Measurements from ENCODE around the gene TMEM147.

TMEM147 gene, protein sequence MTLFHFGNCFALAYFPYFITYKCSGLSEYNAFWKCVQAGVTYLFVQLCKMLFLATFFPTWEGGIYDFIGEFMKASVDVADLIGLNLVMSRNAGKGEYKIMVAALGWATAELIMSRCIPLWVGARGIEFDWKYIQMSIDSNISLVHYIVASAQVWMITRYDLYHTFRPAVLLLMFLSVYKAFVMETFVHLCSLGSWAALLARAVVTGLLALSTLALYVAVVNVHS

DNA sequence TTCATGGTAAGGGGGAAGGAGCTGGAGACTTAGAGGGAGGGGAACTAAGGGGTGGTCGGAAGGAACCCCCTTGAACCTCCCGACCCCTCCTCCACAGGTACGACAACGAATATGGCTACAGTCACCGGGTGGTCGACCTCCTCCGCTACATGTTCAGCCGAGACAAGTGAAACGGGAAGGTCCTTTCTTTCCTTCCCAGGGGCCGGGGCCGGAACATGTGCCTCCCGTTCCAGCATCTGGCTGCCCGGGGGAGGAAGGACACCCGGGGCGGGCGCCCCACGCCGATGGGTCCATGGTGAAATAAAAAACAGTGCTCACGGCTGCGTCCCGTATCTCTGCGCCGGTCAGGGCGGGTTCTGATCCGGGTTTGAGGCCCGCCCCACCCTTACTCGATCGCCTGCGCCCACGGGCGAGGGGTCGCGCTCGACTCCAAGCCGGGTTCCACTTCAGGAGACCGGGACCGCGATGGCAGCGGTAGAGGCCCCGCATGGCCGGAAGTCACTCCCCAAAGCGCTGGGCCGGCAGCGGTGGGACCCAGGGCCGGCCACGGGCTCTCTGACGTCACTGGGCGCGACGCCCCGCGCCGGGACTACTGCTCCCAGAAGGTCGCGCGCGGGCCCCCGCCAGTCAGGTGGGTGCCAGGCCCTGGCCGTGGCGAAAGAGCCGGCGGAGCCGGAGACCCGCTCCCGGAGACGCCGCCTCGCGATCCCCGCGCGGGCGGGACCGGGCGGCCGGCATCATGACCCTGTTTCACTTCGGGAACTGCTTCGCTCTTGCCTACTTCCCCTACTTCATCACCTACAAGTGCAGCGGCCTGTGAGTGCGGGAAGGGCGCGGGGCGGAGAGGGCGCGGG, at the start of gene TMEM147:
Gene TMEM147, plus strand, starts transcription at position 626 of the 854 bp plus-strand sequence. Its CDS starts 114 bp downstream, at position 740.
- DNase-seq (ENCODE audit: extremely low read depth, low read depth): peak; percentile 38
- TF ChIP-seq, protein P1, sequence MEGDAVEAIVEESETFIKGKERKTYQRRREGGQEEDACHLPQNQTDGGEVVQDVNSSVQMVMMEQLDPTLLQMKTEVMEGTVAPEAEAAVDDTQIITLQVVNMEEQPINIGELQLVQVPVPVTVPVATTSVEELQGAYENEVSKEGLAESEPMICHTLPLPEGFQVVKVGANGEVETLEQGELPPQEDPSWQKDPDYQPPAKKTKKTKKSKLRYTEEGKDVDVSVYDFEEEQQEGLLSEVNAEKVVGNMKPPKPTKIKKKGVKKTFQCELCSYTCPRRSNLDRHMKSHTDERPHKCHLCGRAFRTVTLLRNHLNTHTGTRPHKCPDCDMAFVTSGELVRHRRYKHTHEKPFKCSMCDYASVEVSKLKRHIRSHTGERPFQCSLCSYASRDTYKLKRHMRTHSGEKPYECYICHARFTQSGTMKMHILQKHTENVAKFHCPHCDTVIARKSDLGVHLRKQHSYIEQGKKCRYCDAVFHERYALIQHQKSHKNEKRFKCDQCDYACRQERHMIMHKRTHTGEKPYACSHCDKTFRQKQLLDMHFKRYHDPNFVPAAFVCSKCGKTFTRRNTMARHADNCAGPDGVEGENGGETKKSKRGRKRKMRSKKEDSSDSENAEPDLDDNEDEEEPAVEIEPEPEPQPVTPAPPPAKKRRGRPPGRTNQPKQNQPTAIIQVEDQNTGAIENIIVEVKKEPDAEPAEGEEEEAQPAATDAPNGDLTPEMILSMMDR (IDR thresholded peaks at IDR 0.05; ENCODE audit: low read depth, low read length, missing control alignments): no peak
- peak within 1 kb of the TSS; percentile 96 for H3K4me3 ChIP-seq (replicated peaks; ENCODE audit: low read depth, low read length)

DNA sequence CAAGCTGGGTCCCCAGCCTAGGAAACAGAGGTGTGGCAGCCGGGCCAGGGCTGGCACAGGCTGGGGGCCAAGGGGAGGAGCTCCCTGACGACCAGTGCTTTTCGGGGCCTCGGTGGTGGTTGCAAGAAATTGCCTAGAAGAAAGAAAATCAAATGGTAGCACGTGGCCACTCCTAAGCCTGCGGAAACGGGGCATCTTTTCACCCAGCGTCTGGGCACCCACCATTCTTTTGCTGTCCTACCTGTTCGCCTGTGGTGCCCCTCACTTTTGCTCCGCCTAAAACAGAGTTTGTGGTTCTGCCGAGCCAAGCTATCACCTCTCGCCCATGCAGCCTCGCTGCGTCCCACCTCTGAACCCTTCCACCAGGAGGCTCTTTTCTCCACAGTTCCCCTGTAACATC, 48.0 kb upstream of the TMEM147 start:
- no peak for DNase-seq (ENCODE audit: extremely low read depth, low read depth)
- TF ChIP-seq, protein P1 (IDR thresholded peaks at IDR 0.05; ENCODE audit: low read depth, low read length, missing control alignments): no peak
- H3K4me3 ChIP-seq (replicated peaks; ENCODE audit: low read depth, low read length): no peak overlapping the region

DNA sequence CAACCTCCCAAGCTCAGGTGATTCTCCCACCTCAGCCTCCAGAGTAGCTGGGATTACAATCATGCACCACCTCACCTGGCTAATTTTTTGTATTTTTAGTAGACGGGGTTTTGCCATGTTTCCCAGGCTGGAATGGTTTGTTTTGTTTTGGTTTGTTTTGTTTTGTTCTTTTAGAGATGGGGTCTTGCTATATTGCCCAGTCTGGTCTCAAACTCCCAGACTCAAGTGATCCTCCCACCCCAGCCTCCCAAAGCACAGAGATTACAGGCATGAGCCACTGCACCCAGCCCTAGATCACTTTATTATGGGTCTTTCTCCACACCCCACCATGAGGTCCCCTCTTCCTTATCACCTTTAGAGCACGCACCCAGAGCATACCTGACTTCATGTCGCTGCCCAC, 47.2 kb upstream of the TMEM147 start:
- TF ChIP-seq, protein P1 (IDR thresholded peaks at IDR 0.05; ENCODE audit: low read depth, low read length, missing control alignments): no peak
- no peak for DNase-seq (ENCODE audit: extremely low read depth, low read depth)
- H3K4me3 ChIP-seq (replicated peaks; ENCODE audit: low read depth, low read length): no peak overlapping the region

DNA sequence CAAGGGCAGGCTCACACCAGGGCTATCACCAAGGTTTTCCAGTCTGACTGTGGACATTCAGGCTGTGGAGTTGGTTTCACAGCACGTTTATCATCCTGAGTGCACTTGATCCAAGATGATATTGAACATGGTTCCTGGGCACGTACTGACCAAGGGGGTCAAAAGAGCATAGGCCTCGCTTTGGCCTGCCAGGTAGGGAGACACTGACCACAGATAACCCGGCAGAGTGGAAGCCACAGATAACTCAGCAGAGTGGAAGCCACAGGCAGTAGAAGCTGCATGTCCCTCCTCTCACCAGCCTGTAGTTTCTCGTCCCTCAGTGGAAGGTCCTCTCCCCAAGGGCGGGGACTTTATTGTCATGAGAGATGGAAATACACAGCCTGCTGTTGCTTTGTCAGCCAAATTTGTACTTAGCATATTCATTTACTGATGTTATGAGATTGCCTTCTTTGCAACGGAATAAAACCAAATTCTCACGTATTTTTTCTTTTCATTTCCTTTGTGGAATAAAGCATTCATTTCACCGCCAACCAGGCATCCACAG, 46.4 kb upstream of the TMEM147 start:
- TF ChIP-seq, protein P1 (IDR thresholded peaks at IDR 0.05; ENCODE audit: low read depth, low read length, missing control alignments): no peak
- no peak for DNase-seq (ENCODE audit: extremely low read depth, low read depth)

DNA sequence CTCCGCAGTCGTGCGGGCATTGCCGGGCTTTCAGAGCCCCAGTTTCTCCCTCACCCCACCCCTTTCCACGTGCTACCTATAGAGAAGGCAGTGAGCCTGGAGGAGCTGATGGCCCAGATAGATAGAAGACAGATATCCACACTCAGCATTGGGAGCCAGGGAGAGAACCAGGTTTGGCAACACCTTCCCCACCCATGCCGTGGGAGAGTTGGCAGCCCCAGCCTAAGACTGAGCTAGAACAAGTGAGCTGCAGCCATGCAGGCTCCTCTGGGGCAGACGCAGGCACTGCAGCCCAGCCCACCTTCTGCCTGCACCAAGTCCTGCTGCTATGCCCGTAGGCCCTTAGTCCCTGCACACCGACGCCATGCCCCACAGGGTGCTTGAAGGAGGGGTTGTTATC, 44.8 kb upstream of the TMEM147 start:
- H3K4me3 ChIP-seq (replicated peaks; ENCODE audit: low read depth, low read length): no peak overlapping the region
- TF ChIP-seq, protein P1 (IDR thresholded peaks at IDR 0.05; ENCODE audit: low read depth, low read length, missing control alignments): no peak
- no peak for DNase-seq (ENCODE audit: extremely low read depth, low read depth)

More for the DNA sequence above, 46.4 kb upstream of the TMEM147 start:
- no peak overlapping the region for H3K4me3 ChIP-seq (replicated peaks; ENCODE audit: low read depth, low read length)

DNA sequence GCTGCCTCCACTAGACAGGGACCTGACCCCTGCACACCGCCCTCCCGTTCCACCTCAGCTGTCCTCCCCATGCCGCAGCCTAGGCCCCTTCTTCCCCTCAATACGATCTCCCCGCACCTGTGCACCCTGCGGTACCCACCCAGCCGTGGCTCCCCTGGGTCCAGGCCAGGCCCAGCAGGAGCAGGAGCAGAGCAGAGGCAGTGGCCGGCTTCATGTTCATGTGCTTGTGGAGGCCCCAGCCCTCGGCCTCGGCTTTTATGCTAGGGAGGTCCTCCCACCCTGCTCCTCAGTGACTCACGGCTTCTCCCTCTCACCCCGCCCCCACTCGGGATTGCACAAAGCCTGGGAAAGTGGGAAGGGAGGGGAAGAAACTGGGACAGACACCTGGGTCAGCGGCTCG, 43.7 kb upstream of the TMEM147 start:
- TF ChIP-seq, protein P1 (IDR thresholded peaks at IDR 0.05; ENCODE audit: low read depth, low read length, missing control alignments): no peak
- H3K4me3 ChIP-seq (replicated peaks; ENCODE audit: low read depth, low read length): no peak overlapping the region
- DNase-seq (ENCODE audit: extremely low read depth, low read depth): no peak

Data from HFF-Myc (cell line).